Memory B cell (primary cell): ENCODE data around the gene DYRK3.
"Not testable (repeated sequence)": the region's sequence is repeated elsewhere in the genome, so short reads cannot be mapped to it uniquely, and the experiment has no call there.

Experiments used
- ATAC-seq: fragments of 150-1000 bp; cut with Tn5 transposase; 2 replicates; pipeline ENCODE4 v1.10.0; 2021; ENCODE audit warnings: low read depth, mild to moderate bottlenecking, moderate library complexity
- DNase-seq, 2 donors: peaks; one replicate each; pipeline ENCODE4 v3.0.0; 2022; ENCODE audit warnings: low spot score in 2 of 2
- H3K27ac Mint-ChIP-seq: one replicate; pipeline ENCODE4 v1.8.0; 2022; ENCODE audit warnings: mild to moderate bottlenecking, moderate library complexity, mixed read lengths
- H3K27me3 Mint-ChIP-seq: one replicate; pipeline ENCODE4 v1.8.0; 2022; ENCODE audit warnings: mixed read lengths
- H3K36me3 Mint-ChIP-seq: one replicate; pipeline ENCODE4 v1.8.0; 2022; ENCODE audit warnings: mild to moderate bottlenecking, mixed read lengths
- H3K4me1 Mint-ChIP-seq: one replicate; pipeline ENCODE4 v1.8.0; 2022; ENCODE audit warnings: mixed read lengths
- H3K4me3 Mint-ChIP-seq: one replicate; pipeline ENCODE4 v1.8.0; 2022; ENCODE audit warnings: mild to moderate bottlenecking, moderate library complexity, mixed read lengths
- H3K9me3 Mint-ChIP-seq: one replicate; pipeline ENCODE4 v1.8.0; 2022; ENCODE audit warnings: mixed read lengths

Gene DYRK3

GRCh38 chr1:206606867-206607266 lies 28.5 kb upstream of the DYRK3 start:
- no peak for DNase-seq
- Mint-ChIP-seq H3K27me3 (no peaks in the 10 kb centered on the region), H3K4me3 (no peak overlapping the region), H3K9me3 (no peaks in the 10 kb centered on the region), H3K4me1 (peaks cover 8% of the 10 kb centered on the region), H3K36me3 (peaks cover 30% of the 10 kb centered on the region), H3K27ac (no peak overlapping the region)
- peak; percentile 63 for ATAC-seq

GRCh38 chr1:206608108-206608698 lies 27.1 kb upstream of the DYRK3 start:
- DNase-seq (peak; percentile 50 to 54), ATAC-seq (peak; percentile 9)
- peaks cover 11% of the 10 kb centered on the region for H3K4me1 Mint-ChIP-seq
- peaks cover 28% of the 10 kb centered on the region for H3K36me3 Mint-ChIP-seq
- H3K27ac Mint-ChIP-seq, result no peak overlapping the region
- H3K4me3 Mint-ChIP-seq, result no peak overlapping the region
- H3K27me3 Mint-ChIP-seq, result no peaks in the 10 kb centered on the region
- H3K9me3 Mint-ChIP-seq, result no peaks in the 10 kb centered on the region

- Mint-ChIP-seq H3K9me3 (no peaks in the 10 kb centered on the region), H3K27ac (peak overlapping the region; percentile 77), H3K4me1 (peaks cover 11% of the 10 kb centered on the region), H3K27me3 (no peaks in the 10 kb centered on the region), H3K36me3 (peaks cover 24% of the 10 kb centered on the region), H3K4me3 (no peak overlapping the region)
- DNase-seq (no peak), ATAC-seq (no peak)
These were observed 25.9 kb upstream of the DYRK3 start for GRCh38 chr1:206609229-206609991.

- Mint-ChIP-seq H3K4me1 (peaks cover 11% of the 10 kb centered on the region), H3K27ac (peak within 1 kb of the TSS; percentile 94), H3K4me3 (peak within 1 kb of the TSS; percentile 91), H3K9me3 (no peaks in the 10 kb centered on the region), H3K36me3 (peaks cover 11% of the 10 kb centered on the region), H3K27me3 (no peaks in the 10 kb centered on the region)
- DNase-seq, result peak; percentile 96 to 98
- peak; percentile 94 for ATAC-seq
These were observed 23.0 kb upstream of the DYRK3 start, which contains the start of gene EIF2D for GRCh38 chr1:206612129-206612876. Gene EIF2D, minus strand, starts transcription at chr1:206612465. Its CDS starts 123 bp downstream, at chr1:206612342.

GRCh38 chr1:206626396-206626795 lies 8.9 kb upstream of the DYRK3 start:
- not testable (repeated sequence) for H3K36me3 Mint-ChIP-seq, ATAC-seq, DNase-seq, H3K9me3 Mint-ChIP-seq, H3K27ac Mint-ChIP-seq, H3K27me3 Mint-ChIP-seq, H3K4me1 Mint-ChIP-seq, H3K4me3 Mint-ChIP-seq

GRCh38 chr1:206628916-206629315 lies 6.4 kb upstream of the DYRK3 start:
- no peak overlapping the region for H3K27ac Mint-ChIP-seq
- peaks cover 7% of the 10 kb centered on the region for H3K27me3 Mint-ChIP-seq
- no peak for ATAC-seq

GRCh38 chr1:206631085-206631509 lies 4.2 kb upstream of the DYRK3 start:
- H3K27ac Mint-ChIP-seq, result no peak overlapping the region
- peaks cover 4% of the 10 kb centered on the region for H3K27me3 Mint-ChIP-seq
- ATAC-seq (peak; percentile 33), DNase-seq (peak in 1 of 2 donors; percentile 44)
- peaks cover 2% of the 10 kb centered on the region for H3K36me3 Mint-ChIP-seq
- no peaks in the 10 kb centered on the region for H3K9me3 Mint-ChIP-seq
- peaks cover 6% of the 10 kb centered on the region for H3K4me1 Mint-ChIP-seq
- H3K4me3 Mint-ChIP-seq, result no peak overlapping the region

More at GRCh38 chr1:206628916-206629315, 6.4 kb upstream of the DYRK3 start:
- no peaks in the 10 kb centered on the region for H3K4me1 Mint-ChIP-seq
- no peaks in the 10 kb centered on the region for H3K9me3 Mint-ChIP-seq
- no peak for DNase-seq
- H3K36me3 Mint-ChIP-seq, result peaks cover 2% of the 10 kb centered on the region
- no peak overlapping the region for H3K4me3 Mint-ChIP-seq

- H3K27ac Mint-ChIP-seq, result no peak overlapping the region
- DNase-seq, result no peak
- no peaks in the 10 kb centered on the region for H3K36me3 Mint-ChIP-seq
- H3K4me3 Mint-ChIP-seq, result no peak overlapping the region
- no peaks in the 10 kb centered on the region for H3K27me3 Mint-ChIP-seq
- H3K9me3 Mint-ChIP-seq, result no peaks in the 10 kb centered on the region
- H3K4me1 Mint-ChIP-seq, result peaks cover 6% of the 10 kb centered on the region
- ATAC-seq, result no peak
These were observed 1.6 kb upstream of the DYRK3 start for GRCh38 chr1:206633708-206634121.

GRCh38 chr1:206634365-206635079 lies 814 bp upstream of the DYRK3 start:
- H3K36me3 Mint-ChIP-seq, result no peaks in the 10 kb centered on the region
- peak overlapping the region; percentile 89 for H3K27ac Mint-ChIP-seq
- H3K27me3 Mint-ChIP-seq, result no peaks in the 10 kb centered on the region
- ATAC-seq, result no peak
- peak overlapping the region; percentile 86 for H3K4me3 Mint-ChIP-seq
- H3K4me1 Mint-ChIP-seq, result peaks cover 6% of the 10 kb centered on the region
- DNase-seq, result peak; percentile 65 to 70
- H3K9me3 Mint-ChIP-seq, result no peaks in the 10 kb centered on the region

- Mint-ChIP-seq H3K9me3 (no peaks in the 10 kb centered on the region), H3K27me3 (no peaks in the 10 kb centered on the region), H3K27ac (peak overlapping the region; percentile 89), H3K36me3 (no peaks in the 10 kb centered on the region), H3K4me3 (peak overlapping the region; percentile 34), H3K4me1 (peaks cover 6% of the 10 kb centered on the region)
- no peak for DNase-seq
- ATAC-seq, result no peak
These were observed 626 bp downstream of the DYRK3 start for GRCh38 chr1:206635978-206636345.

- no peak for DNase-seq
- Mint-ChIP-seq H3K36me3 (no peaks in the 10 kb centered on the region), H3K4me1 (peaks cover 6% of the 10 kb centered on the region), H3K27me3 (no peaks in the 10 kb centered on the region), H3K27ac (no peak overlapping the region), H3K9me3 (no peaks in the 10 kb centered on the region), H3K4me3 (no peak overlapping the region)
- ATAC-seq, result no peak
These were observed 1.3 kb downstream of the DYRK3 start for GRCh38 chr1:206636671-206637070.

- H3K4me3 Mint-ChIP-seq, result no peak overlapping the region
- H3K27me3 Mint-ChIP-seq, result peaks cover 2% of the 10 kb centered on the region
- no peak overlapping the region for H3K27ac Mint-ChIP-seq
- H3K4me1 Mint-ChIP-seq, result peaks cover 6% of the 10 kb centered on the region
- H3K9me3 Mint-ChIP-seq, result no peaks in the 10 kb centered on the region
- H3K36me3 Mint-ChIP-seq, result no peaks in the 10 kb centered on the region
- ATAC-seq (no peak), DNase-seq (no peak)
These were observed 2.3 kb downstream of the DYRK3 start for GRCh38 chr1:206637605-206638004.

- DNase-seq, H3K4me3 Mint-ChIP-seq, H3K4me1 Mint-ChIP-seq, H3K36me3 Mint-ChIP-seq, H3K27ac Mint-ChIP-seq, ATAC-seq, H3K27me3 Mint-ChIP-seq, H3K9me3 Mint-ChIP-seq: not testable (repeated sequence)
These were observed 6.7 kb downstream of the DYRK3 start for GRCh38 chr1:206642074-206642473.
